WTC11 (cell line): ENCODE data around the gene ACP3. TPM values are rescaled to one million over a fixed set of nuclear protein-coding genes. Genes with fewer than 3 reads are reported as not detected.
A peak's percentile ranks its signal among the peaks of the same experiment; 100 is the strongest.

Experiments
- ATAC-seq: fragments of 200-7000 bp; cut with Tn5 transposase; 2 replicates; pipeline ENCODE4 v1.10.0; 2021; ENCODE audit warnings: mild to moderate bottlenecking, moderate library complexity
- CTCF ChIA-PET: fragments of 300-600 bp; sonication (Branson Sonifier 250); formaldehyde crosslinking; loops from one replicate; lab custom pipeline; 2021; ENCODE audit warnings: antibody characterized with exemption; lab: Charles Lee
- POLR2A ChIA-PET: fragments of 350-600 bp; sonication (Branson Sonifier 250); formaldehyde crosslinking; loops from one replicate; lab custom pipeline; 2021; ENCODE audit warnings: antibody characterized with exemption; lab: Charles Lee
- DNase-seq: peaks from one replicate; pipeline ENCODE4 v3.0.0; 2021; ENCODE audit warnings: low spot score
- H3K27ac Mint-ChIP-seq: 2 replicates; pipeline ENCODE4 v1.8.0; 2021; ENCODE audit warnings: mixed read lengths
- H3K27me3 Mint-ChIP-seq: 2 replicates; pipeline ENCODE4 v1.8.0; 2021; ENCODE audit warnings: low read depth, mild to moderate bottlenecking, moderate library complexity, mixed read lengths
- H3K36me3 Mint-ChIP-seq: 2 replicates; pipeline ENCODE4 v1.8.0; 2021; ENCODE audit warnings: mixed read lengths
- H3K4me1 Mint-ChIP-seq: 2 replicates; pipeline ENCODE4 v1.8.0; 2022; ENCODE audit warnings: mixed read lengths
- H3K4me3 Mint-ChIP-seq: 2 replicates; pipeline ENCODE4 v1.8.0; 2021; ENCODE audit warnings: mild to moderate bottlenecking, moderate library complexity, mixed read lengths
- H3K9me3 Mint-ChIP-seq: 2 replicates; pipeline ENCODE4 v1.8.0; 2021; ENCODE audit warnings: mixed read lengths
- CDX4 ChIP-seq: fragments of 250-450 bp; sonication (Bioruptor Pico); IDR thresholded peaks from 2 replicates; pipeline ENCODE4 v1.9.0; 2021; ENCODE audit warnings: moderate library complexity, mild to moderate bottlenecking, inconsistent platforms, borderline replicate concordance
- ERG ChIP-seq: fragments of 250-450 bp; sonication (Bioruptor Pico); IDR thresholded peaks from 2 replicates; pipeline ENCODE4 v1.8.0; 2021; ENCODE audit warnings: mild to moderate bottlenecking
- ETV6 ChIP-seq: sonication (generic); formaldehyde crosslinking; IDR thresholded peaks from 2 replicates; pipeline ENCODE4 v1.8.1; 2022; ENCODE audit warnings: mild to moderate bottlenecking, missing genetic modification reagents
- FOXJ3 ChIP-seq: sonication (generic); formaldehyde crosslinking; IDR thresholded peaks from 2 replicates; pipeline ENCODE4 v1.9.0; 2021; ENCODE audit warnings: missing genetic modification reagents, mild to moderate bottlenecking, borderline replicate concordance
- GRHL2 ChIP-seq: fragments of 250-450 bp; sonication (Bioruptor Pico); IDR thresholded peaks from 2 replicates; pipeline ENCODE4 v1.8.0; 2022; ENCODE audit warnings: mild to moderate bottlenecking, moderate library complexity; ENCODE audit not compliant: insufficient replicate concordance, severe bottlenecking
- GTF2I ChIP-seq: fragments of 250-450 bp; sonication (Bioruptor Pico); conservative IDR thresholded peaks from 2 replicates; pipeline ENCODE4 v1.4.0; 2021; ENCODE audit warnings: mild to moderate bottlenecking
- HMGA2 ChIP-seq: fragments of 250-450 bp; sonication (Bioruptor Pico); IDR thresholded peaks from 2 replicates; pipeline ENCODE4 v1.4.0; 2021; ENCODE audit warnings: mild to moderate bottlenecking, moderate library complexity
- NFATC4 ChIP-seq: fragments of 250-450 bp; sonication (Bioruptor Pico); IDR thresholded peaks from 2 replicates; pipeline ENCODE4 v1.9.0; 2021; ENCODE audit warnings: mild to moderate bottlenecking
- NFE2L1 ChIP-seq: sonication (generic); formaldehyde crosslinking; IDR thresholded peaks from 2 replicates; pipeline ENCODE4 v1.8.1; 2023; ENCODE audit warnings: missing genetic modification reagents
- NFYB ChIP-seq: sonication (generic); formaldehyde crosslinking; conservative IDR thresholded peaks from 2 replicates; pipeline ENCODE4 v1.8.0; 2022; ENCODE audit warnings: low read depth, missing genetic modification reagents
- NR1H2 ChIP-seq: sonication (generic); formaldehyde crosslinking; IDR thresholded peaks from 2 replicates; pipeline ENCODE4 v1.9.0; 2021; ENCODE audit warnings: mild to moderate bottlenecking, moderate library complexity, missing genetic modification reagents
- NR3C1 ChIP-seq: sonication (generic); formaldehyde crosslinking; conservative IDR thresholded peaks from 2 replicates; pipeline ENCODE4 v1.8.1; 2023; ENCODE audit warnings: low read depth, mild to moderate bottlenecking, missing genetic modification reagents
- PREB ChIP-seq: sonication (generic); formaldehyde crosslinking; IDR thresholded peaks from 2 replicates; pipeline ENCODE4 v1.8.1; 2022; ENCODE audit warnings: mild to moderate bottlenecking, missing genetic modification reagents, moderate library complexity, borderline replicate concordance
- PRRX2 ChIP-seq: fragments of 250-450 bp; sonication (Bioruptor Pico); IDR thresholded peaks from 2 replicates; pipeline ENCODE4 v1.8.0; 2021; ENCODE audit warnings: mild to moderate bottlenecking
- SOX15 ChIP-seq: fragments of 250-450 bp; sonication (Bioruptor Pico); IDR thresholded peaks from 2 replicates; pipeline ENCODE4 v1.9.0; 2021; ENCODE audit warnings: mild to moderate bottlenecking
- STAT6 ChIP-seq: sonication (generic); formaldehyde crosslinking; conservative IDR thresholded peaks from 2 replicates; pipeline ENCODE4 v1.8.1; 2023; ENCODE audit warnings: mild to moderate bottlenecking, low read depth, missing genetic modification reagents, moderate library complexity
- TEAD1 ChIP-seq: sonication (generic); formaldehyde crosslinking; IDR thresholded peaks from 2 replicates; pipeline ENCODE4 v1.8.0; 2022; ENCODE audit warnings: mild to moderate bottlenecking, missing genetic modification reagents
- ZNF121 ChIP-seq: sonication (generic); formaldehyde crosslinking; IDR thresholded peaks from 2 replicates; pipeline ENCODE4 v1.8.0; 2023; ENCODE audit warnings: missing genetic modification reagents
- ZNF532 ChIP-seq: fragments of 250-450 bp; sonication (Bioruptor Pico); IDR thresholded peaks from 2 replicates; pipeline ENCODE4 v1.9.0; 2021; ENCODE audit warnings: mild to moderate bottlenecking, borderline replicate concordance
- ZSCAN18 ChIP-seq: fragments of 250-450 bp; sonication (Bioruptor Pico); IDR thresholded peaks from 2 replicates; pipeline ENCODE4 v2.1.2; 2022; ENCODE audit warnings: mild to moderate bottlenecking, moderate library complexity
- total RNA-seq: library from RNA; stranded (reverse); gene quantifications from 3 replicates; pipeline ENCODE4 v1.2.3, GENCODE V29; 2021

Gene ACP3
- total RNA-seq, 1 experiment from 2014 or later: 2.5 TPM

GRCh38 chr3:132378048-132378762, 61.0 kb downstream of the ACP3 start (continued):
- TF ChIP-seq GTF2I (no peak), GRHL2 (CRISPR knock-in tag) (no peak), TEAD1 (no peak), NR1H2 (CRISPR knock-in tag) (no peak), FOXJ3 (CRISPR knock-in tag) (no peak)

- H3K4me3 Mint-ChIP-seq: peak overlapping the region; percentile 38
- DNase-seq (no peak), ATAC-seq (no peak)
- H3K36me3 Mint-ChIP-seq: peaks cover 27% of the 10 kb centered on the region
- peaks cover 18% of the 10 kb centered on the region for H3K9me3 Mint-ChIP-seq
- H3K27me3 Mint-ChIP-seq: no peaks in the 10 kb centered on the region
- H3K27ac Mint-ChIP-seq: peak overlapping the region; percentile 69; the same call in 1 of the 2 replicates
- POLR2A ChIA-PET: no interaction called here
- peaks cover 64% of the 10 kb centered on the region for H3K4me1 Mint-ChIP-seq
- CTCF ChIA-PET: no interaction called here
- TF ChIP-seq PREB (CRISPR knock-in tag) (no peak), ZNF121 (CRISPR knock-in tag) (no peak), PRRX2 (CRISPR knock-in tag) (no peak), HMGA2 (CRISPR knock-in tag) (no peak), CDX4 (CRISPR knock-in tag) (no peak), NFE2L1 (CRISPR knock-in tag) (no peak), STAT6 (CRISPR knock-in tag) (no peak), ZNF532 (no peak), ERG (no peak), ZSCAN18 (CRISPR knock-in tag) (no peak), NFATC4 (CRISPR knock-in tag) (no peak), ETV6 (no peak), SOX15 (CRISPR knock-in tag) (no peak), NR3C1 (CRISPR knock-in tag) (no peak), NFYB (CRISPR knock-in tag) (no peak)
Measured at GRCh38 chr3:132378846-132379245, 61.6 kb downstream of the ACP3 start.
